NCI-H2196 (cell line): Measurements from ENCODE around the gene OR52E1.

ENCODE experiments used
- DNase-seq: peaks from one replicate; lab custom pipeline; 2025; ENCODE audit not compliant: unreplicated experiment; lab: John Stamatoyannopoulos, UW

OR52E1 gene

GRCh38 chr11:5115339-5115738, 46.0 kb downstream of the OR52E1 start:
- DNase-seq, result no peak

GRCh38 chr11:5117588-5117987, 48.2 kb downstream of the OR52E1 start:
- DNase-seq, result no peak

GRCh38 chr11:5118893-5119292, 49.5 kb downstream of the OR52E1 start:
- DNase-seq, result no peak
